BJ (cell line): ENCODE results near the gene HMCN1. TPM values are rescaled to one million over a fixed set of nuclear protein-coding genes. Genes with fewer than 3 reads are reported as not detected.

ENCODE experiments used
- CTCF ChIA-PET: fragments of 350-600 bp; formaldehyde crosslinking; extraction: SDS; loops from one replicate; lab custom pipeline; 2021; ENCODE audit warnings: antibody characterized with exemption, inconsistent platforms; lab: Yijun Ruan, JAX
- POLR2A ChIA-PET: fragments of 300-600 bp; sonication (Branson Sonifier 250); formaldehyde crosslinking; extraction: SDS; loops from one replicate; lab custom pipeline; 2021; ENCODE audit warnings: antibody characterized with exemption; lab: Charles Lee
- DNase-seq: peaks from one replicate; pipeline ENCODE4 v3.0.0-alpha.2; 2011; ENCODE audit warnings: low read depth
- H3K27me3 ChIP-seq: 2 replicates; pipeline ENCODE4 v1.6.0; 2011; ENCODE audit warnings: low read length; ENCODE audit not compliant: control insufficient read depth, insufficient read depth
- H3K36me3 ChIP-seq: 2 replicates; pipeline ENCODE4 v1.5.1; 2011; ENCODE audit warnings: low read length; ENCODE audit not compliant: control insufficient read depth, insufficient read depth
- H3K4me3 ChIP-seq: 2 replicates; pipeline ENCODE4 v1.5.1; 2011; ENCODE audit warnings: low read depth, mild to moderate bottlenecking, control low read depth, low read length
- CTCF ChIP-seq: IDR thresholded peaks from 2 replicates; pipeline ENCODE4 v1.5.1; 2011; ENCODE audit warnings: low read depth, mild to moderate bottlenecking, control low read depth, inconsistent platforms, low read length, moderate library complexity; ENCODE audit not compliant: insufficient read depth
- polyA plus RNA-seq: library from polyadenylated mRNA; depleted of rRNA; stranded (reverse); fragments of >200 nt; gene quantifications from 2 replicates; pipeline ENCODE4 v1.2.3, GENCODE V29; 2011

HMCN1 gene
- polyA plus RNA-seq, 1 experiment: 13.3 TPM

- DNase-seq: peak; percentile 73
- CTCF ChIA-PET: no interaction called here
- POLR2A ChIA-PET: no interaction called here
- no peaks in the 10 kb centered on the region for H3K36me3 ChIP-seq
- no peak for TF ChIP-seq CTCF
- no peak overlapping the region for H3K4me3 ChIP-seq
- no peaks in the 10 kb centered on the region for H3K27me3 ChIP-seq
Measured at GRCh38 chr1:186236921-186237320, 502.7 kb downstream of the HMCN1 start.

- TF ChIP-seq CTCF: no peak
- Histone ChIP-seq H3K27me3 (no peaks in the 10 kb centered on the region), H3K4me3 (no peak overlapping the region), H3K36me3 (no peaks in the 10 kb centered on the region)
- DNase-seq: no peak
- CTCF ChIA-PET: no interaction called here
- POLR2A ChIA-PET: no interaction called here
Measured at GRCh38 chr1:186239171-186239570, 505.0 kb downstream of the HMCN1 start.

- CTCF ChIA-PET: no interaction called here
Measured at GRCh38 chr1:186240436-186240835, 506.2 kb downstream of the HMCN1 start.

More at GRCh38 chr1:186240436-186240835, 506.2 kb downstream of the HMCN1 start:
- no peak overlapping the region for H3K4me3 ChIP-seq
- no peaks in the 10 kb centered on the region for H3K36me3 ChIP-seq
- TF ChIP-seq CTCF: no peak
- POLR2A ChIA-PET: no interaction called here
- no peak for DNase-seq
- no peaks in the 10 kb centered on the region for H3K27me3 ChIP-seq
